Stimulated activated CD4-positive, alpha-beta T cell treated with anti-CD3 and anti-CD28 coated beads, TNF-alpha, amount 100 ng/mL, for 4 hours (primary cell): ENCODE results near the gene AAK1.

Source experiments
- DNase-seq, 3 experiments: peaks; one replicate each; pipeline ENCODE4 v3.0.0-alpha.2; 2020; ENCODE audit warnings: low read depth in 3 of 3

AAK1 gene

DNA sequence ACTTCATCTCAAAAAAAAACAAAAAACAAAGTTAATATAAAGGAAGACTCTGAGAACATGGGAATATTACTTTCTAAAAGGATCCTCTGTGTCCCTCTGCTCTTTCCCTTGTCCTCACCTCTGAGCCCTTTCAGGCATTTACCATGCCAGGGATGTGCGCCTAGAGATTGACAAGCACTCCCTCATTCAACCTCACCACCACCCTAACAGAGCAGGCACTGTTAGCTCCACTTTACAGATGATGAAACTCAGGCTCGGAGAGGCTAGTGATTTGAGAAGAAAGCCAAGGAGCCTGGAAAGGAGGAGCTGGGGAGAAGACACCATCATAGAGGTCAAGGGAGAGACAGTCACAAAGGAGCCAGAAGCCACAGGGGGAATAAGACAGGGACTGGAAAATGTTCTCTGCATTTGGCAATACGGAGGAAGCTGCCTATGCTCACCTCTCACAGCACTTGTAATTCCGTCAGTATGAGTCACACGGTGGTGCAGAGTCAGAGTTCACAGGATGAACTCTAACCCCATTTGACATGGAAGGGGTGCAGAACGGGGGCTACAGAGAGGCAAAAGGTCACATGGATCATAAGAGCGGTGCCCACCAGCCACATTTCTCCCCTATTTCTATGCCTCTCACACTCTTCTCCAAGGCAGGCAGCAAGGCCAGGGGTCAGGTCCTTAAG is 104.5 kb downstream of the AAK1 start:
- no peak for DNase-seq

GRCh38 chr2:69538249-69538648 is 105.3 kb downstream of the AAK1 start:
- DNase-seq: no peak

GRCh38 chr2:69535817-69536241 is 107.7 kb downstream of the AAK1 start:
- DNase-seq: no peak

DNA sequence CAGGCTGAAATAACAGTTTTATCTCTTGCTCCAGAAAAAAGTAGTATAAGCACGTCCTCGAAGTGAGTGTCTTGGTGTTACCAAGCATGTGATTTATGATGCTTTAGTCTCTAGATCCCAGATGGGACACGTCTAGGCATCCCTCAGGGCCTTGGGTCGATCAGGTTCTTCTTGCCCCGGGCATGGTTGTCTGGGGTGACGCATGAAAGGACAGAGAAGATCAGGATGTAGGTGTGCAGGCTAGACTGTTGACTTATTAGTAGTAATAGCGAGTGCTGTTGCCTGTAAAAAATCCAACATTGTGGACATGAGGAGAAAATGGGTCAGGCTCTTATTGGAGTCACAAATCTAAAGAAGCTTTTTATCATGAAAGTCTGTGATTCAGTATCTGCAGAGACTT is 112.4 kb downstream of the AAK1 start:
- DNase-seq: no peak

GRCh38 chr2:69529480-69529879 is 114.1 kb downstream of the AAK1 start:
- no peak for DNase-seq

GRCh38 chr2:69525261-69525660 is 118.3 kb downstream of the AAK1 start:
- no peak for DNase-seq

DNA sequence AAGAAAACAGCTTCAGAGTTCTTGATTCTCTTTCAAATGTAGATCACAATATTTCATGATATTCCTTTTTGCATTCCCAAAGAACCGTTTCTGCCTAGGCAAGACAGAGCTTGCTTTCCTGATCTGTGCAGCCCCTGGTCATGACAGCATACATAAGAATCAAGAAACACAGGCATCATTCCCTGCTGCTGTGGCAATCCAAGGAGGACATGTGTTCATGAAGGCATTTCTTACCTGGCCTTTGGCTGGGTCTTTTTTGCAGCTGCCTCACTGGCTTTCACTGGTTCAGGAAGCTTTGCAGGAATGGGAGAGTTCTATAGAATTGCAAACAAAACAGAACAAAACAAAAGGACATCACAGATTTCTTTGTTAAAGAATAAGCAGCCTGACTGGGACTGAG is 118.7 kb downstream of the AAK1 start:
- no peak for DNase-seq

DNA sequence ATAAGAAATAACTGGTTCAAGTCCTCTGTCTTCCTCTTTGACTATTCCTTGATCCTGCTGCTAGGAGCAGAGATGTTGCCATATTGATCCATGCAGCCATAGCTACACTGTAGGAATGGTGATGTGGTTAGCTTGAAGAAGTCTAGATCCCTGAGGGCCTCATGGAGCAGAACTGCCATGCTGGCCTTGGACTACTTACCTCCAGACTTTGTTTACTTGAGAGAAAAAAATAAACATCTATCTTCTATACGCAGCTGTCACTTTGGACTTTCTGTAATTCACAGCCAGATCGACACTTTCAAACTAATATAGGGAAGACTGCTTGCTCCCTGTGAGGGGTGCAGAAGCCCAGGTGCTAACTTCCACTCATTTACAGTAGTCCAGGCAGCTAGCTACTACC is 121.8 kb downstream of the AAK1 start:
- DNase-seq: no peak

DNA sequence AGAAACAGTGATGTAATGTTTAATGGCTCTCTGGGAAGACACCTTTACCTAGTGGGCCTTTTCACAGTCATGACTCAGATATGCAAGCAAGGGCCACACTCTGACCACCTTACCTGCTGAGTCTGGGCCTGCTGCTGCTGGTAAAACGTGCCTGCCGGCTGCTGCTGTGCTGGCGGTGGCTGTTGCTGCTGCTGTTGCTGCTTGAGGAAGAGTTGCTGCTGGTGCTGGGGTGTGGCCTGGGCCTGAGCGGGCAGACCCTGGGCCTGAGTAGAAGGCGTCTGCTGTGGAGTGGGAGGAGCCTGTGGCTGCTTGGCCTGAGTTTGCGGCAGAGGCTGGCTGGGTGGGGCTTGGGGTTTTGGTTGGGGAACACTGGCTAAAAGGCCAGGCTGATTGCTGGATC is 124.7 kb downstream of the AAK1 start:
- DNase-seq: no peak

DNA sequence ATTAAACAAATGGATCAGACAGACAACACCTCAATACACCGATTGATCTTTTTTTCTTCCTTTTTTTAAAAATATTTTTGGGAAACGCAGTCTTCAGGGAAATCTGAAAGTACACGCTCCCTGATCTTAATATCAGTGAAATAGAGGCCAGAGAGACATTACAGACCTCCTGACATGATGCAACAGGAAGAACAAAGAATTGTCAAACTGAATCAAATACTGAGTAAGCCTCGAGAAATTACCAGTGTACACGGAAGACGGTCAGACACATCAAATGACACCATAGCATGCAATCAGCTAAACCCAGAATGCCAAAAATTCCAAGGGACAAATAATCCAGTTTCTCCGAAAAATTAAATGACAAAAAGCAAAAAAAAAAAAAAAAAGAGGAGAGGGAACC is 126.1 kb downstream of the AAK1 start:
- DNase-seq: no peak

DNA sequence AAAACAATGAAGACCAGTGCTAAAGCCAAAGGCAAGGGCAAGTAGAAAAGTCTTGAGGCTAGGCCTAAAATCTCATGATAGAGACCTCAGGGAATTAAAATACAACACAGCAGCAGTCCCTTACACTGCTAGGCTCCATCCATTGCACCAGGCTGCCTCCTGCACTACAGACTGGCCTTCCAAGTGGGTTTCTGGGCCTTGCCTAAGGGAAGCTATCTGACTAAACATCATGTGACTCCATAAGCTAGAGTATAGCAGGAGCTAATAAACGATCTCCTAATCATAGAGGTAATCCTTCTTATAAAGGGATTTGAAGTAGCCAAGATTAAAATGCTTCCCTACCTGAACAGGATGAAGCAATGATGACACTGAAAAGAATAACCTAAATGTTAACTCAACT is 128.7 kb downstream of the AAK1 start:
- no peak for DNase-seq

DNA sequence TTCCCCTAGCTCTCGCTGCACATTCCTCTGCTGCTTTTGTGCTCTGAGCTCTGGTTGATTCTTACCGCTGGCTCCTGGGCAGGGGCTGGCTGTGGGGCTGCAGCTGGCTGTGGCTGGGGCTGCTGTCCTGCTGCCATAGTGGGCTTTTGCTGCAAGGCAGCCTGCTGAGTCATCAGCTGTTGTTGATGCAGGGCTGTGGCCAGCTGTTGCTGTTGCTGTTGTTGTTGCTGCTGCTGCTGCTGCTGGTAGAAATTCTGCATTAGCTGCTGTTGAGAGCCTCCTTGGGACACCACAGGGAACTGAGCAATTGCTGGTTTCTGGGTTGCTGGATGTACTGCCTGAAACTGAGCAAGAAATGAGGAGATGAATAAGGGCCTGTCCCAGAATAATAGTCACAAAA is 129.1 kb downstream of the AAK1 start:
- DNase-seq: no peak

GRCh38 chr2:69512446-69512845 is 131.1 kb downstream of the AAK1 start:
- DNase-seq: no peak

GRCh38 chr2:69510204-69510603 is 133.3 kb downstream of the AAK1 start:
- no peak for DNase-seq

GRCh38 chr2:69509750-69510140 is 133.8 kb downstream of the AAK1 start:
- DNase-seq: no peak

DNA sequence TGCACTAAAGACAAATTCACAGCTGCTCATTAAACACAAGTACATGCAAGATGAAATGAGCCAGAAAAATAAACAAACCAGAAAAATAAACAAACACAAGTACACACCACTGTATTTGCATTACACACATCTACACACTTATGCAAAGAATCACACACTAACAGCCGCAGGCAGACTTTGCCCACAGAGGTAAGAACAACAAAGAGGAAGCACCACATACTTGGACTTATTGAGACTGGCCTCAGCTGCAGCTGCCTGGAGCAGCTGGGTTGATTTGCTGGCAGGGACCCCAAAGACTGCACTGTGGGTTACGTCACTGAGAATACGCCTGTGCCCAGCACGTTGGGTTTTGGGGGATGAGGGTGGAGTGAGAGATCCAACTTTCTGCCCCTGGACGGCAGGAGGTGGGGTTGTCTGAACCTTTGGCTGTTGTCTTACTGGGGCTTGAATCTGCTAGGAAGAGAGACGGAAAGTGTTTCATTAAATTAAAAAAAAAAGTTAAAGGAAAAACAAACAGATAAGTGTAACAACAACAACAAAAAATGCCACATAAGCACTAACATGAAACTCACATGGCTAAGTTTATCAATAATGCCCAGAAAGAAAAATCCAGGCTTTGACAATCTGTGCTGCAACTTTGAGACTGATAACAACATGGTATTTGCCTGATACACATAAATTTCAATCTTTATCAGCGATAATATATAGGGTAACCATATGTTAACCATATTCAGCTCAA is 134.4 kb downstream of the AAK1 start:
- DNase-seq: no peak

DNA sequence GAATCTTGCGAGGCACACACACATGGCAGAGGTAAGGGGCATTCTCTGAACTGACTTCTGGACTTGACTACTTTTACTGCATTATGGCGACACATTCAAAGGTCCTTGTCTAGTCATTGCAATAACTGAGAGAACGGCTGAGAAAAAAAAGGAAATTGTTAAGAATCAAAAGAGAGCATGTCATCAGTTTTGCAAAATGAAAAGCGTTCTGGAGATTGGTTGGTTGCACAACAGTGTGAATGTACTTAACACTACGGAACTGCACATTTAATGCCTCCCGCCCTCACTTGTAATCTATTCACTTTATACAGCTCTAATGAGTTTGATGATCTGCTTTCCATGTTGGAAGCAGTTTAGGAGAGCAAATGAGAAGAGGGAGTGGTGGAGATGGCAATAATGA is 137.8 kb downstream of the AAK1 start:
- DNase-seq: no peak

DNA sequence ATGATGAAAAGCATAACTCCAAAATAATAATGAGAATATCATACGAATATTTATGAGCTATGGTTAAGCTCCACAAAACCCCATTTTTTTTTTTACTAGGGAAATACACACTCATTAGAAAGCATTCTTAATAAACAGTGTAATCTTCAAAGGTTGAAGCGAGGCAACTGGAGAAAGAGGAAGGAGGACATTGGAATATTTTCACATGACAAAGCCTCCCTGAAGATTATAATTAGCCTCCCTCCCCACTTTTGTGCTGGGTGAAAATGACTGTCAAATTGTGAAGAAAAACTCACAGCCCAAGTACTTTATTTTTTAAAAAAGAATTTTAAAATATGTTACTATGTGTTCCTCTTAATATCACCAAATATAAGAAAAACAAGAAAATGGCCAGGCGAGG is 142.2 kb downstream of the AAK1 start:
- no peak for DNase-seq

DNA sequence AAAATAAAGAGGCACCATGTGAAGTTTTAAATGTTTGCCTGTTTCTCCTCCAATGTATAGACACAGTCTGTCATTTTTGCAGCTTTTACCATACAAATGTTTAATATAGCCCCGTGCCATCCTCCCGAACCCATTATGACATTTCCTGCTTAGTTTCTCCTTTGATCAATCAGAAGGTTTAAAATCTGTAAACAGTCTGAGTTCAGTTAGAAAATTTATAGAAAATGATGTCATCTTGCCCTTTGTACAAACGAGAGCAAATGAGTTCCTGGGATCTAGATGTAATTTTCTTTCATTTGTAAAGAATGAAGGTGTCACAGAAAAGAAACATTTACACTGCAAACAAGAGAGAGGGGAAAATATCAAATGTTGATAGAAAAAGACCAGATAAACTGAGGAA is 143.6 kb downstream of the AAK1 start:
- no peak for DNase-seq

- DNase-seq: no peak
Measured at GRCh38 chr2:69499242-69499641, 144.3 kb downstream of the AAK1 start.

- DNase-seq: no peak
Measured at GRCh38 chr2:69495861-69496260, 147.7 kb downstream of the AAK1 start.

GRCh38 chr2:69495008-69495407 is 148.5 kb downstream of the AAK1 start:
- DNase-seq: no peak

DNA sequence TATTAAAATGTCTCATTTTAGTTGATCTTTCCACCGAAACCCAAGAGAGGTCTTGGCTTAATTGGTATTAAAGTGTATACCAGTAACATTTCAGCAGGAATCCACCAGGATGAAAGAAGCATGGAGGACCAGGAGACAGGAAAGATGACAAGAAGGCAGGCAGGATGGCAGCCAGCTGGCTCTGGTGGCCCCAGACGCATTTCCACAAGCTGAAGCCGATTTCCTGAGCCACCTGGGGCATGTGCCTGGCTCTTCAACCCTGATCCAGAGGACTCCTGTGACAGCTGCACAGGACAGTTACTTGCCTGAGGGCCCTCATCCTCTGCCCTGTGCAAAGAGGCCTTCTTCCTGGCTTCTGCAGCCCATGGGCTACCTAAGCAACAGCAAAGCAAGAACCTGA is 149.4 kb downstream of the AAK1 start:
- DNase-seq: no peak

- DNase-seq: no peak
Measured at GRCh38 chr2:69493268-69493667, 150.3 kb downstream of the AAK1 start.
